Measurements from ENCODE around the gene SNAP29. TPM values are rescaled to one million over a fixed set of nuclear protein-coding genes. Genes with fewer than 3 reads are reported as not detected.

The SNAP29 gene
- total RNA-seq, 1 experiment from 2014 or later = 17.9 TPM

DNA sequence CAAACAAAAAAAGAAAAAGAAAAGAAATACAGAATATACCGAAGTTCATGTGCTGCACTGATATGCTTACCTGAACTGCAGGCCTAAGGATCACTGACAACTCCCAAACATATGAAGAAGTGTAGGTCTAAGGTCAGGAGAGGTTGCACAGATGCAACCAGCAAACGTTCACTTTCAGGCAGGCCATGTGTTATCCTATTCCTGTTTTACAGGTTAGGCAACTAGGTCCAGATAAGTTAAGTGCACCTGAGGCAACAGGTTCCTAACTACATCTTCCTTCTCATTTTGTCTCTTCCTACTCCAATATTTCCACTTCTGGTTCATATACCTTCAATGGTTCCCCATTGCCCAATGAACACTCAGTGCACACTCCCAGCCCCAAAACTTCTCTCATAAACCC is 15.3 kb upstream of the SNAP29 start:
- DNase-seq = no peak
- Histone ChIP-seq H4K8ac (replicated peaks; ENCODE audit: insufficient read length, low read depth, low read length) (no peak overlapping the region), H3K4me2 (ENCODE audit: insufficient read depth, insufficient read length, low read length) (no peak overlapping the region), H3K27ac (ENCODE audit: insufficient read length, low read depth, low read length) (no peak overlapping the region), H3K23me2 (ENCODE audit: insufficient read length, low read depth, low read length, poor library complexity, severe bottlenecking) (no peaks in the 10 kb centered on the region), H2BK20ac (ENCODE audit: low read depth, low read length, poor library complexity, severe bottlenecking) (no peak overlapping the region), H3K79me1 (ENCODE audit: insufficient read depth, low read depth, low read length, poor library complexity, severe bottlenecking) (no peaks in the 10 kb centered on the region), H3K4ac (ENCODE audit: low read depth, low read length) (no peak overlapping the region), H3K27me3 (ENCODE audit: insufficient read depth, low read length) (no peaks in the 10 kb centered on the region), H3K9ac (ENCODE audit: extremely low read depth, insufficient read length, low read length) (no peak overlapping the region), H2BK12ac (ENCODE audit: insufficient read length, low read depth, low read length) (no peak overlapping the region), H2AFZ (ENCODE audit: low read length) (no peak overlapping the region), H3K56ac (ENCODE audit: insufficient read length, low read depth, low read length) (no peak overlapping the region), H2BK120ac (ENCODE audit: low read depth, low read length, poor library complexity, severe bottlenecking) (no peak overlapping the region), H3K18ac (ENCODE audit: insufficient read length, low read depth, low read length) (no peak overlapping the region), H4K91ac (ENCODE audit: insufficient read length, low read depth, low read length) (no peak overlapping the region), H3K4me1 (ENCODE audit: insufficient read depth, low read length) (peaks cover 4% of the 10 kb centered on the region; the same call in 1 of the 2 replicates), H2AK5ac (ENCODE audit: insufficient read length, low read length) (no peak overlapping the region), H2BK5ac (ENCODE audit: insufficient read length, low read length) (no peak overlapping the region), H3K9me3 (ENCODE audit: control insufficient read depth, low read depth, low read length) (no peaks in the 10 kb centered on the region), H3K23ac (ENCODE audit: insufficient read length, low read depth, low read length) (no peak overlapping the region), H3K14ac (ENCODE audit: insufficient read depth, low read length) (no peak overlapping the region), H4K5ac (ENCODE audit: insufficient read length, low read depth, low read length) (no peak overlapping the region), H2BK15ac (ENCODE audit: low read depth, low read length) (no peak overlapping the region), H4K20me1 (ENCODE audit: control insufficient read depth, insufficient read depth, insufficient read length) (no peaks in the 10 kb centered on the region), H3T11ph (ENCODE audit: low read length) (no peak overlapping the region), H3K79me2 (ENCODE audit: insufficient read depth, low read length) (peaks cover 2% of the 10 kb centered on the region; the same call in 1 of the 2 replicates)
- no peak overlapping the region for H3K4me3 Mint-ChIP-seq
- peaks cover 33 to 36% of the 10 kb centered on the region in 2 experiments for H3K4me1 Mint-ChIP-seq
- TF ChIP-seq, protein P1, sequence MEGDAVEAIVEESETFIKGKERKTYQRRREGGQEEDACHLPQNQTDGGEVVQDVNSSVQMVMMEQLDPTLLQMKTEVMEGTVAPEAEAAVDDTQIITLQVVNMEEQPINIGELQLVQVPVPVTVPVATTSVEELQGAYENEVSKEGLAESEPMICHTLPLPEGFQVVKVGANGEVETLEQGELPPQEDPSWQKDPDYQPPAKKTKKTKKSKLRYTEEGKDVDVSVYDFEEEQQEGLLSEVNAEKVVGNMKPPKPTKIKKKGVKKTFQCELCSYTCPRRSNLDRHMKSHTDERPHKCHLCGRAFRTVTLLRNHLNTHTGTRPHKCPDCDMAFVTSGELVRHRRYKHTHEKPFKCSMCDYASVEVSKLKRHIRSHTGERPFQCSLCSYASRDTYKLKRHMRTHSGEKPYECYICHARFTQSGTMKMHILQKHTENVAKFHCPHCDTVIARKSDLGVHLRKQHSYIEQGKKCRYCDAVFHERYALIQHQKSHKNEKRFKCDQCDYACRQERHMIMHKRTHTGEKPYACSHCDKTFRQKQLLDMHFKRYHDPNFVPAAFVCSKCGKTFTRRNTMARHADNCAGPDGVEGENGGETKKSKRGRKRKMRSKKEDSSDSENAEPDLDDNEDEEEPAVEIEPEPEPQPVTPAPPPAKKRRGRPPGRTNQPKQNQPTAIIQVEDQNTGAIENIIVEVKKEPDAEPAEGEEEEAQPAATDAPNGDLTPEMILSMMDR (conservative IDR thresholded peaks at IDR 0.05) = no peak
- no CpG with 5 or more reads among the region's 2 CpGs for WGBS (ENCODE audit: extremely low coverage, insufficient read length, low lambda C conversion rate)
- H3K9me3 Mint-ChIP-seq = no peaks in the 10 kb centered on the region
- no peaks in the 10 kb centered on the region for H3K36me3 Mint-ChIP-seq (ENCODE audit: insufficient read depth in 1 of 3, low read depth in 3 of 3)
- no peak overlapping the region for H3K27ac Mint-ChIP-seq
- no peaks in the 10 kb centered on the region for H3K27me3 Mint-ChIP-seq (ENCODE audit: low read depth)

Data from H9 (cell line).